Trophoblast cell (in vitro differentiated cells and primary cell): ENCODE measurements around the gene TCERG1. TPM values are rescaled to one million over a fixed set of nuclear protein-coding genes. Genes with fewer than 3 reads are reported as not detected.

Source experiments
- DNase-seq, 2 donors: peaks; one replicate each; pipeline ENCODE4 v3.0.0-alpha.2; 2016
- H2AFZ ChIP-seq: 2 replicates; pipeline ENCODE4 v1.6.1; 2013; ENCODE audit warnings: low read length, moderate library complexity, mild to moderate bottlenecking; ENCODE audit not compliant: insufficient read depth, poor library complexity
- H2AK5ac ChIP-seq: 2 replicates; pipeline ENCODE4 v1.6.1; 2013; ENCODE audit warnings: mild to moderate bottlenecking, low read length
- H2BK120ac ChIP-seq: 2 replicates; pipeline ENCODE4 v1.6.1; 2013; ENCODE audit warnings: low read length, mild to moderate bottlenecking, moderate library complexity; ENCODE audit not compliant: insufficient read depth, poor library complexity
- H2BK12ac ChIP-seq: 2 replicates; pipeline ENCODE4 v1.6.1; 2013; ENCODE audit warnings: mild to moderate bottlenecking, low read length, moderate library complexity
- H2BK5ac ChIP-seq: 2 replicates; pipeline ENCODE4 v1.6.1; 2013; ENCODE audit warnings: low read length, low read depth, moderate library complexity, mild to moderate bottlenecking; ENCODE audit not compliant: poor library complexity
- H3K14ac ChIP-seq: 2 replicates; pipeline ENCODE4 v1.6.1; 2013; ENCODE audit warnings: mild to moderate bottlenecking, low read length
- H3K18ac ChIP-seq: 2 replicates; pipeline ENCODE4 v1.6.1; 2013; ENCODE audit warnings: mild to moderate bottlenecking, low read length
- H3K23ac ChIP-seq: 2 replicates; pipeline ENCODE4 v1.6.1; 2013; ENCODE audit warnings: low read length
- H3K27ac ChIP-seq: 2 replicates; pipeline ENCODE4 v1.5.1; 2013; ENCODE audit warnings: low read depth, mild to moderate bottlenecking, inconsistent platforms, low read length, moderate library complexity
- H3K27me3 ChIP-seq: 2 replicates; pipeline ENCODE4 v1.6.1; 2013; ENCODE audit warnings: inconsistent platforms, mild to moderate bottlenecking, low read length, moderate library complexity; ENCODE audit not compliant: insufficient read depth
- H3K36me3 ChIP-seq, 2 experiments: 1 replicate in 1 of 2; 2 replicates in 1 of 2; pipeline ENCODE4 v1.6.1; 2013; ENCODE audit warnings: low read length in 2 of 2, mild to moderate bottlenecking in 2 of 2, moderate library complexity in 1 of 2; ENCODE audit not compliant: insufficient read depth in 2 of 2, control insufficient read depth in 1 of 2
- H3K4ac ChIP-seq: 2 replicates; pipeline ENCODE4 v1.6.1; 2013; ENCODE audit warnings: low read depth, mild to moderate bottlenecking, low read length, moderate library complexity
- H3K4me1 ChIP-seq, 2 experiments: 1 replicate in 1 of 2; 2 replicates in 1 of 2; pipeline ENCODE4 v1.6.1; 2013; ENCODE audit warnings: low read length in 2 of 2, mild to moderate bottlenecking in 2 of 2, moderate library complexity in 1 of 2; ENCODE audit not compliant: insufficient read depth in 2 of 2, control insufficient read depth in 1 of 2
- H3K4me2 ChIP-seq: 2 replicates; pipeline ENCODE4 v1.6.1; 2013; ENCODE audit warnings: inconsistent platforms, mild to moderate bottlenecking, low read length, moderate library complexity
- H3K4me3 ChIP-seq: 2 replicates; pipeline ENCODE4 v1.5.1; 2013; ENCODE audit warnings: mild to moderate bottlenecking, low read depth, low read length, inconsistent platforms
- H3K79me1 ChIP-seq: one replicate; pipeline ENCODE4 v1.6.1; 2013; ENCODE audit warnings: low read length
- H3K79me2 ChIP-seq: 2 replicates; pipeline ENCODE4 v1.6.1; 2013; ENCODE audit warnings: low read length, mild to moderate bottlenecking; ENCODE audit not compliant: control insufficient read depth, insufficient read depth, poor library complexity
- H3K9ac ChIP-seq: 2 replicates; pipeline ENCODE4 v1.6.1; 2013; ENCODE audit warnings: mild to moderate bottlenecking, low read length
- H3K9me3 ChIP-seq: 2 replicates; pipeline ENCODE4 v1.6.1; 2013; ENCODE audit warnings: low read depth, mild to moderate bottlenecking, control low read depth, inconsistent platforms, low read length; ENCODE audit not compliant: insufficient read depth
- H4K12ac ChIP-seq: 2 replicates; pipeline ENCODE4 v1.6.1; 2013; ENCODE audit warnings: low read depth, mild to moderate bottlenecking, low read length, moderate library complexity
- H4K8ac ChIP-seq: 2 replicates; pipeline ENCODE4 v1.6.1; 2013; ENCODE audit warnings: low read depth, mild to moderate bottlenecking, low read length, moderate library complexity
- H4K91ac ChIP-seq: one replicate; pipeline ENCODE4 v1.6.1; 2013; ENCODE audit warnings: low read depth, mild to moderate bottlenecking, low read length, moderate library complexity
- WGBS: extraction: QIAGEN DNeasy Blood & Tissue Kit; methylation state at CpG from one replicate; pipeline ENCODE4 v1.1.7; 2013; ENCODE audit warnings: missing lambda C conversion rate; ENCODE audit not compliant: insufficient read length, insufficient coverage; ENCODE audit errors: extremely low coverage; 5-methylcytosine and 5-hydroxymethylcytosine counted together
- polyA plus RNA-seq: library from polyadenylated mRNA; stranded (reverse); fragments of 200-250 nt; gene quantifications from 2 replicates; pipeline ENCODE4 v1.2.3, GENCODE V29; 2013

TCERG1 gene
- 80.5 and 80.8 TPM in 2 replicates for polyA plus RNA-seq

DNA sequence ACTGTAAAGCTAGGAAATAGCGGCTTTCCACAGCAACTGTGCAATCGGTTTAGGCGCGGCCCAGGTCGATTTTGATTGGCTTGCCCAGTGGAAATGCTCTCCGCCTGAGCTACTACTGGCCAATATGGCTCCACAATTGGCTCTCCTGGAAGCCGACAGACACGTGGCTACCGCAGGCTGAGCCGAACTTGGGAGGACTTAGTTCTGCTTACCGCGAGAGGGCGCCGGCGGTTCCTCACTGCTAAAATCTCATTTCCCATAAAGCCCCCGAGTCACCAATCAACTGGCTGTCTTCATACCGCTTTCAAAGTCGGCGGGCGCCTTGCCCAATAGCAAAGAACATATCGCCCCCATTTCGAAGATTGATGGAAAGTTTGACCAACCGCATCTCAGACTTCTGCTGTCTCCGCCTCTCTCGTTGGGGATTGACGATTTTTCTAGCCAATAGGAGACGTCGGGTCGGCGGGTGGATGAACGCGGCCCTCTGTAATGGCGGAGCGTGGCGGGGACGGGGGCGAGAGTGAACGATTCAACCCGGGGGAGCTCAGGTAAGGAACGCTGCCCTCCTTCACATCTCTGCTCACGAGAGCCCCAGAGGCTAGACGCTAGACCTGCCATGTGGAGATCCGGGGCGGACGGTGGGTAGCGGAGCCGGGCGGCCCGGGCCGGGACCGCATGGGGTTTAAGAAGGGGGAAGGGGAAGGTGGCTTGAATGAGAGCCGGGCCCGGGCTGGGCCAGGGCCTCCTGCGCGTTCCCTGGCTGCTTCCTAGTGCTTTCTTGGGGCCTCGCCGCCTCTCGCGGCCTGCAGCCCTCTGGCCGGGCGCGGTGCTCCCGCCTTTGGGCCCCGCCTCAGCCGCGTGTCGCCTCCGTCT is at the start of gene TCERG1:
TCERG1 (plus strand) TSS at position 473 of the 873 bp plus-strand sequence; CDS start at position 490, 17 bp downstream.
- Histone ChIP-seq H3K9ac (peak within 1 kb of the TSS; percentile 99), H3K4ac (peak within 1 kb of the TSS; percentile 99), H3K27me3 (no peaks in the 10 kb centered on the region), H3K14ac (peak within 1 kb of the TSS; percentile 97), H3K18ac (peak within 1 kb of the TSS; percentile 93), H2BK120ac (peak within 1 kb of the TSS; percentile 98), H4K12ac (peak within 1 kb of the TSS; percentile 94), H2BK12ac (no peak within 1 kb of the TSS), H3K27ac (peak within 1 kb of the TSS; percentile 69), H2BK5ac (peak within 1 kb of the TSS; percentile 75), H3K36me3 (no peaks in the 10 kb centered on the region), H3K9me3 (no peaks in the 10 kb centered on the region), H3K23ac (no peak within 1 kb of the TSS), H3K79me2 (peaks cover 16% of the 10 kb centered on the region), H2AK5ac (peak within 1 kb of the TSS; percentile 84), H3K79me1 (peaks cover 6% of the 10 kb centered on the region), H3K4me3 (peak within 1 kb of the TSS; percentile 95), H4K8ac (peak within 1 kb of the TSS; percentile 100), H4K91ac (peak within 1 kb of the TSS; percentile 98), H3K4me2 (peak within 1 kb of the TSS; percentile 77), H3K4me1 (no peaks in the 10 kb centered on the region), H2AFZ (peak within 1 kb of the TSS; percentile 97)
- DNase-seq: peak; percentile 100
- no CpG with 5 or more reads among the region's 68 CpGs for WGBS

DNA sequence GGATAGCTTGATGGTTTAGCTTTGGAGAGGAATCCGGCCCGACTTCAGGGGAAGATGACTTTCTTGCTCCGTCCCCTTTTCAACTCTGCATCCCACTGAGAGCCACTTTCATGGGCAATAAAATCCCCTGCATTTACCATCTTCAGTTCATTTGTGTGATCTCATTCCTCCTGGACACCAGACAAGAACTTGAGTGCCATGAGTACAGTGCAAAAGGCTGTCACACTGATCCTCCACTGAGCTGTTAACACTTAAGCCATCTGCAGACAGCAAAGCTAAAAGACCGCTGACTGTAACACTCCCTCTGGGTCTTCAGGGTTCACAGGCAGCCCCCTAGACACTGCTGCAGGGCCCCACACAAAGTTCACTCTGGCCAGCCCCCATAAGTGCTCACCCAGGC is 48.3 kb upstream of the TCERG1 start:
- Histone ChIP-seq H2BK120ac (no peak overlapping the region), H2BK5ac (no peak overlapping the region), H3K4me1 (no peaks in the 10 kb centered on the region), H4K8ac (no peak overlapping the region), H3K4me2 (no peak overlapping the region), H3K9ac (no peak overlapping the region), H3K27me3 (no peaks in the 10 kb centered on the region), H2BK12ac (no peak overlapping the region), H3K23ac (no peak overlapping the region), H3K18ac (no peak overlapping the region), H4K12ac (no peak overlapping the region), H3K79me2 (no peaks in the 10 kb centered on the region), H3K36me3 (no peaks in the 10 kb centered on the region), H4K91ac (no peak overlapping the region), H2AFZ (no peak overlapping the region), H3K9me3 (no peaks in the 10 kb centered on the region), H3K4ac (no peak overlapping the region), H3K14ac (no peak overlapping the region), H3K4me3 (no peak overlapping the region), H3K79me1 (no peaks in the 10 kb centered on the region), H2AK5ac (no peak overlapping the region), H3K27ac (no peak overlapping the region)
- WGBS: no CpG with 5 or more reads among the region's 4 CpGs
- no peak for DNase-seq

DNA sequence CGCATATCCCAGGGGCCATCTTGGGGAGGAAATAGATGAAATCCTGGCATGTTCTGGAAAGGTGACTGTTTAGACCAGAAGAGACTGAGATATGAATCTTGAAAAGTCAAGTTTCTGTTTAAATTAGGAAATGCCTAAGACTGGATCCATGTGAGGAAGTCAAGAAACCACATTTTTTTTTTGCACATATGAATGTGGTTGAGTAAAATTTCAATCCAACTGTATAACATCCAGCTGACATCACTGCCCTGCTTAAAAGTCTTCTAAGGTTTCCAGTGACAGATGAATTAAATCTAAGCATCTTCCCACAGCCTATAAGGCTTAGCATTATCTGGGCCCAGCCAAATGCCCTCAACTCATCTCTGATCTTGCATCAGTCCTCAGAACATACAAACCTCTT is 47.7 kb upstream of the TCERG1 start:
- Histone ChIP-seq H3K4me2 (no peak overlapping the region), H2BK5ac (no peak overlapping the region), H3K9ac (no peak overlapping the region), H2BK120ac (no peak overlapping the region), H3K27me3 (no peaks in the 10 kb centered on the region), H3K18ac (no peak overlapping the region), H3K23ac (no peak overlapping the region), H3K14ac (no peak overlapping the region), H4K8ac (no peak overlapping the region), H2AK5ac (no peak overlapping the region), H4K12ac (no peak overlapping the region), H3K79me2 (no peaks in the 10 kb centered on the region), H3K9me3 (no peaks in the 10 kb centered on the region), H3K4me3 (no peak overlapping the region), H3K27ac (no peak overlapping the region), H3K79me1 (no peaks in the 10 kb centered on the region), H3K4me1 (no peaks in the 10 kb centered on the region), H4K91ac (no peak overlapping the region), H3K36me3 (no peaks in the 10 kb centered on the region), H2AFZ (no peak overlapping the region), H2BK12ac (no peak overlapping the region), H3K4ac (no peak overlapping the region)
- no peak for DNase-seq
- WGBS: no CpG with 5 or more reads among the region's 1 CpG

DNA sequence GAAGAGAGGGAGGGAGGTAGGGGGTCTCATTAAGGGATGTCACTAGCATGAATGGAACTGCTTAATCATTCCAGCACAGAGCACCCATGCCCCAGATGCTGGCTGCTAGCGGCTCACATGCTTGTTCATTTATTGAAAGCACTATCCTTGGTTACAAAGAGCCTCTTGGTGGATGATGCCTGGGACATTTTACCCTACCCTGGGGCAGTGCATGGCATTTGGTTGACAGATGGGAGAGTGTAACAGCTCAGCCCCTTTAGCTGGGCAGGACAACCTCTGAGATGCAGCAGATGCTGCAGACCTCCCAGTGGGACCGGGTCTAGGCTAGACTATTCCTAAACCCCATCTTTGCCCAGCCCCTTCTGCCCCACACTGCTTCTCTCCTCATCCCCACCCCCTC is 46.9 kb upstream of the TCERG1 start:
- no peak overlapping the region for H2AFZ ChIP-seq
- DNase-seq: no peak
- no peak overlapping the region for H2BK5ac ChIP-seq
- no CpG with 5 or more reads among the region's 2 CpGs for whole genome bisulfite sequencing
- no peak overlapping the region for H3K23ac ChIP-seq
- no peak overlapping the region for H4K12ac ChIP-seq
- no peaks in the 10 kb centered on the region for H3K79me1 ChIP-seq
- no peak overlapping the region for H3K4me3 ChIP-seq
- no peak overlapping the region for H3K9ac ChIP-seq
- no peaks in the 10 kb centered on the region for H3K4me1 ChIP-seq
- no peak overlapping the region for H3K27ac ChIP-seq
- H3K27me3 ChIP-seq: no peaks in the 10 kb centered on the region
- no peak overlapping the region for H4K91ac ChIP-seq
- H3K4ac ChIP-seq: no peak overlapping the region
- no peak overlapping the region for H3K18ac ChIP-seq
- no peaks in the 10 kb centered on the region for H3K36me3 ChIP-seq
- no peak overlapping the region for H2BK120ac ChIP-seq
- H2AK5ac ChIP-seq: no peak overlapping the region
- H3K9me3 ChIP-seq: no peaks in the 10 kb centered on the region
- no peak overlapping the region for H3K14ac ChIP-seq
- H3K4me2 ChIP-seq: no peak overlapping the region
- H2BK12ac ChIP-seq: no peak overlapping the region
- no peak overlapping the region for H4K8ac ChIP-seq
- H3K79me2 ChIP-seq: no peaks in the 10 kb centered on the region
